ENCODE results near the gene DTNBP1.

The DTNBP1 gene, protein sequence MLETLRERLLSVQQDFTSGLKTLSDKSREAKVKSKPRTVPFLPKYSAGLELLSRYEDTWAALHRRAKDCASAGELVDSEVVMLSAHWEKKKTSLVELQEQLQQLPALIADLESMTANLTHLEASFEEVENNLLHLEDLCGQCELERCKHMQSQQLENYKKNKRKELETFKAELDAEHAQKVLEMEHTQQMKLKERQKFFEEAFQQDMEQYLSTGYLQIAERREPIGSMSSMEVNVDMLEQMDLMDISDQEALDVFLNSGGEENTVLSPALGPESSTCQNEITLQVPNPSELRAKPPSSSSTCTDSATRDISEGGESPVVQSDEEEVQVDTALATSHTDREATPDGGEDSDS

DNA sequence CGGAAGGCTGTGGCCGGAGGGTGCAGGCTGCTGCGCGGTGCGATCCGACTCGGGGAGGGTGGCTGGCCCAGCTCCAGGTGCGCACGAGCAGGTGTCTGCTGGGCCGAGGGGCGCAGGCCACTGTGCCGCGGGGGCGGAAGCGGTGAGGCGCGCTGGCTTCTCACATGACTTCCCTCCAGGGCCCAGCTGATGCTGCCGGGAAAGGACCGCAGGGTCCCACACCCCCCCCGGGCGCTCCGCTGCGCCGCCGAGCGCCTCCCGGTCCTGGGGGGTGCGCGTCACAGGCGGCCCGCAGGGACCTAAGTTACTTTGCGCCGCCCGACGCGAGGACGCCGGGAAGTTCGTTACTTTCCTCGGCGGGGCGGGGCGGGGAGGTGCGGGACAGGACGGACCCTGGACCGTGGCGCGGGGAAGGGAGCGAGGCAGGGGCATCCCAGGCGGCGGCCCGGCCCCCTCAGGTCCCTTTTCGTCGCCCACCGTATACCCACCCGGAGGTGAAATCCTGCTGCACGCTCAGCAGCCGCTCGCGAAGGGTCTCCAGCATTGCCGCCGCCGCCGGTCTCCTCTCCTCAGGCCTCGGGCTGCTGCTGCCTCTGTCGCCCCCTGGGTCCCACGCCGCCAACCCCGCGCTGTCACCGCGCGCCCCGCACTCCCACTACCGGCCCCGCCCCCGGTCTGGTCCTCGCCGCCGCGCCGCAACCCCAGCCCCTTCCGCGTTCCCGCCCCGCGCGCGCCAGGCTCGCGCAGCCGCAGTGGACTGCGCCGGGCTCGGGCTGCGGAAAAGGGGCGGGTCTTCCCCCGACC is at the start of gene DTNBP1:
DTNBP1 (minus strand) TSS at position 703 of the 804 bp plus-strand sequence; CDS start at position 544, 159 bp downstream.
- DNase-seq: peak; percentile 65

- DNase-seq: no peak
Measured at GRCh38 chr6:15709651-15710269, 46.9 kb upstream of the DTNBP1 start.

DNA sequence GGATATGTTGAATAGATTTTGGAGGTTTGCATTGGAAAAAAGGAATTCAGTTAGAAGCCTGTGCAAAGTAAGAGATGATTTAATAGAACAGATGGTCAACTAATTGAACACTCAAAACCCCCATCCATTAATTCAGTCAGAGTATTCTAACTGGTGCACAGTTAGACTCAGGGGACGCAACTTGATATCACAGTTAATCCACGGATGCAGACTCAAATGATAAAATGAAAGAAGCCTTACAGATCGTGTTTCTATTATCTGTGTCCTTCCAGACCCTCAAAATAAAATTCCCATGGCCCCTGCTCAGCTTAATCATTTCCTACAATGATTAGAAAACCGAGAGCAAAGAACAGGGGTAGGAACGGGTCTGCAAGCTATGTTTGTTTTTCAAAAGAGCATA is 45.4 kb upstream of the DTNBP1 start:
- no peak for DNase-seq

DNA sequence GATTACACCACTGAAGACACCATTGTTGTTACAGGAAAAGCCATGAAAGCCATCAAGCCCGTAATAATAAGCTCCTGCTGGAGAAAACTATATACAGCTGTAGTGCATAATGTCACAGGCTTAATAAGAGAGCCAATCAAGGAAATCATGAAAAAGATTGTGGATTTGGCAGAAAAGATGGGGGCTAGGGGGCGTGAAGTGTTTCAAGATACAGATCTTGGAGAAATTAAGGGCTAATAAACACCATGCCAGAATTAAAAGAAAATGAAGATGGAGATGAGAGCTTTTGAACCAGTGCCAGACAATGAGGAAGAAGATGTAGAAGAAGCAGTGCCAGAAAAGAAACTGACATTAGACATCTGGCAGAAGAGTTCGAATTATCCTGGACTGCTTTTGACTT is 43.2 kb upstream of the DTNBP1 start:
- no peak for DNase-seq

- DNase-seq: no peak
Measured at GRCh38 chr6:15698471-15698870, 35.6 kb upstream of the DTNBP1 start.

- DNase-seq: no peak
Measured at GRCh38 chr6:15697895-15698294, 35.1 kb upstream of the DTNBP1 start.

DNA sequence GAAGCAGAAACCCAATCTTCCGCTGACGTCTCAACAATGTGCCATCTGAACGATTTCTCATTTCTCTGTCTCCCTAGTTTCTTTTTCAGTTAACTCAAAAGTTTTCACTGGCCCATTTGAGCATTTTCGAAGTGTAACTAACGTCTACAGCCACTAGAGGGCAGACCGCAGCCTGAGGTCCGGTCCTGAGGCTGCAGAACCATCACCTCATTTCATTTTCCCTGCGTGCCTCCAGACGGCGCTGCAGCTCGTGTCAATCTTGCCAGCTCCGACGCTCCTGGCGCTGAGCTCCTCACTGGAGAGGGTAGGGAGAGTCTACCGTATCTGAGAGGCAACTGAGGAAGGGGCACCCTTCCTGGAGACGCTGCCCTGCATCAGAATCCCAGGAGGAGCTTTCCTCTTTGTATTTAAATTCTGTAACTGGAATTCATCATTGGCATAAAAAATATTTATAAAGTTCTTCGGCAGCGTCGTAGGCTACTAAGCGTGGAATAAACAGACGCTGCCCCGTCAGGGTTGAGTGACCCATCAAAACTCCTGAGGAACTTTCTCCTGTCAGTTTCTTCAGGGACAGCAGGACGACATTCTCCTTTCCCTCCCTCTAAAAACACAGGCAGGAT is 28.5 kb upstream of the DTNBP1 start:
- peak; percentile 90 for DNase-seq

DNA sequence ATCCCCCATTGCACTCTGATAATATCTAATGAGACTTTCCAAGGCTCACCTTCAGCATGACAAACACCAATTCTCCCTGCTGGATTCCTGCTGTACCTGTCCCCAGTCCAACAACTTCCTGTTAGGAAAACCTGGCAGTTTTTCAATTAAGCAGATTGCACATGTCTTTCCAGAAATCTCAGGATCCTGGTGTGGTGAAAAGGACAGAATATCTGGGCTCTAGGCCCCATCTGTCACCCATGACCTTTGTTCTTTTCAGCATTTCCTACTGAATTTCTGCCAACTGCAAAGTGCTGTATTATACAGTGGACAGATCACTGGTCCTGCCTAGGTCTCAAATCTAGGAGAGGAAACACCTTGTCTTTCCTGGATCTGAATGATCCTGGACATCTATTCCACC is 27.7 kb upstream of the DTNBP1 start:
- DNase-seq: no peak

DNA sequence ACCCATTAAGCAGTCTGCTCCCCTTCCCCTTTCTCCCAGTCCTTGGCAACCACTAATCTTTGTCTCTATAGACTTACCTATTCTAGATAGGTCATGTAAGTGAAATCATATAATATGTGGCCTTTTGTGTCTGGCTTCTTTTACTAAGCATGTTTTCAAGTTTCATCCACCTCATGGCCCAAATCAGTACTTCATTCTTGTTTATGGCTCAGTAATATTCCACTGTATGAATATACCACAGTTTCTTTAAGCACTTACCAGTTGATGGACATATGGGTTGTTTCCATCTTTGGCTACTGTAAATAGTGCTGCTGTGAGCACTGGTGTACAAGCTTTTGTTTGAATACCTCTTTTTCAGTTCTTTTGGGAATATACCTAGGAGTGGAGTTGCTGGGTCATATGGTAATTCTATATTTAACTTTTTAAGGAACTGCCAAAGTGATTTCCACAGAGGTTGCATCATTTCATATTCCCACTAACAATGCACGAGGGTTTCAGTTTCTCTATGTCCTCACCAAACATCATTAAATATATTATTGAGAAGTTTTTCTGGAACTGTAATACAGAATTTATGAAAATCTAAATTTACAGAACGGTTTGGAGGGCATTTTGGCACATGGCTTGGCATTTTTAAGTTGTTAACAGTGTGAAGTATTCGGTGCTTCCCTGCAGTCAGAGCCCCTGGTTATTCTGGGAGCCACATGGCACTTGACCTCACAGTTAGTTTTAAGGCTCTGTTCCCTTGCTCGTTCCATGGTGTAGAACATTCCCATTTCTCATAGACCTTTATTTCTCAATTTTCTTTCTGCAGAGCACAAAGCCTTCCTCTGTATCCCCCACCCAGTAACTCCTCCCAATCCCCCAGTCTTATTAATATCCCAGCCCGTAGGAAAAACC is 27.0 kb upstream of the DTNBP1 start:
- DNase-seq: no peak

GRCh38 chr6:15685619-15686018 is 22.8 kb upstream of the DTNBP1 start:
- DNase-seq: no peak

- DNase-seq: no peak
Measured at GRCh38 chr6:15682965-15683822, 20.4 kb upstream of the DTNBP1 start.

DNA sequence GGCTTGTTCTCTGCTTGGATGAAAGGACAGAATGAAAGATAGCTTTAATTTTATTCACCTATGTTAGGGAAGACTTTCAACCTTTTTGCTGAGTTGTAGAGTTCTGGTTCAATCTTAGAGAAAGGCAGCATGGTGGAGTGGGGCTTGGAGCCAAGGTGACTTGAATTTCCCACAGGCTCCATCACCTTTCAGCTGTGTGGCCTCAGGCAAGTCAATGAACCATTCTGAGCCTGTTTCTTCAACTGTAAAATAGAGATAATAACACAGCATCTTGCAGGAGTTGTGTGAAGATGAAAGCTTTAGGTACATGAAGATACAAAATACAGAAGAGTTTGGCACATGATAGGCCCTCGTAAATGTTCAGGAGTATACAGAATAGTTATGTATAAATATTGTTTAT is 19.1 kb upstream of the DTNBP1 start:
- no peak for DNase-seq

GRCh38 chr6:15678514-15678913 is 15.7 kb upstream of the DTNBP1 start:
- no peak for DNase-seq

DNA sequence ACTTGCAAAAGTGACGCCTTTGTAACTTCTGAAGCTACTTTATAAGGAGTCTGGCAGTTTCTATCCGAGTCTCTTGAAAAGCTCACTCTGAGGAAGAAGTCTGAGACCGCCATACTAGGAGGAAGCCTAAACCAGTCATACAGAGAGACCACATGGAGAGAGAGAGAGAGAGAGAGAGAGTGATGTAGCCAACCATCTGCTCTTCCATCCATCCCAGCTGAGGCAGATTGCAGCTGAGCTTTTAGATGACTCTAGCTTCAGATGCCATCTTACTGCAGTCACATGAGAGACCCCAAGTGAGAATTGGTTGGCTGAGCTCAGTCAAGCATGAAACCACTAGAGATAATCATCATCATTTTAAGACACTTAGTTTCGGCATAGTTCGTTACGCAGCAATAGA is 15.0 kb upstream of the DTNBP1 start:
- DNase-seq: no peak

DNA sequence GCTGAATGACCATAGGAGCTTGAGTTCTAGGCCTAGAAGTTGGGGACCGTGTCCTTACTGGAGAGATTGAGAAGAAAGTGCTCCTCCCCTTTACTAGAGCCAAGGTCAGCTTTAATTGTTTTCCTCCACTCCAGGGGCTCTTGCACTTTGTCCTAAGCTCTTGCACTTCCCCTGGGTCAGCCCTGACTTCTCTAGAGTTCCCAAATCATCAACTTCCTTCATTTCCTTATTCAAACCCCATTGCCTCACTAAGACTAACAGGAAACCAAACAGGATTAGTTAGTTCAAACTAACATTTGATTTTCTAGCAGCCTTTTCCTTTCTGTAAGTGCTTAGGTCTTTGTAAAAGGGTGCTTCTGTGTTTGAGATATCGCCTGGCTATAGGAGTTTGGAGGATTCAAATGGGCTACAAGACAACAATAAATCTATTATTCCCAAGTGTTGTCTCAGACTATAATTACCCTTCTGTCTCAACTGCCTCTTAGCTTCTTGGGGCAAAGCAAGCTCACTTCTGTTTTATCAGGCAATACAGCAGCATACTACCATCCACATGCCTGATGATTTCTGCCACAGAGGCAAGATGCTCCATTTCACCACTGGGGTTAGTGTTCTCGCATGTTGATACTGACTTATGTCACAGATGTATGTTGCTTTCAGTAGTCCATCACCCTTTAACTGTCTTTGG is 12.8 kb upstream of the DTNBP1 start:
- no peak for DNase-seq

DNA sequence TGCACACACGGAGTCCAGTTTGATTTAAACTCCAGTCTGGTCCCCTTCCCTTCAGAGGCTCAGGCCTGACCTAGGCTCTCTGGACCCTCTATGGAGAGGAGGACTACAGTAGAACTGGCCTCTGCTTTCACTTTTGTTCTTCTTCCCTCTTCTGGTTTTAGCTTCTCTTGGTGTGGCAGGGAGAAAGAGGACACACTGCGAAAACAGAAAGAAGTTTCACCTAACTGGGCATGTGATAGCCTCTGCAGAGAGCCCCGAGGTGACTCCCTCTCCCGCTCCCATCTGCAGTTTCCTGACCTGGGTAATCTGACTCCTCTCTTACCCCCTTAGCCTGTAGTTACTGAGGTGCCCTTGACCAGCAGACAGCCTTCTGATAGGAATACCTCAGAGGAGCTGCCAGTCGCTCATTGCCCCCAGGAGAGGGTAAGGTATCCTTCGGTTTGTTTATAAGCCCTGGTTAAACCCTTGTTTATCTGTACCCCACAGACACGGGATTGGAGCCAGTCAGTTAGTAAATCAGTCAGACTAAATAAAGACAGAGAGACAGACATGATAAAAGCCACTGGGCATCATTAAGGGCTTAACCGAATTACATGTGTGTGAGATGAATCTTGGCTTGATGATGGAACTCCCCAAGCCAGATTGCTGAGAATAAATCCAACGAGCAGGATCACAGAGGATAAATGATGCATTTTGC is 12.0 kb upstream of the DTNBP1 start:
- DNase-seq: no peak

- DNase-seq: no peak
Measured at GRCh38 chr6:15673666-15674065, 10.8 kb upstream of the DTNBP1 start.

GRCh38 chr6:15672818-15673217 is 10.0 kb upstream of the DTNBP1 start:
- no peak for DNase-seq

GRCh38 chr6:15672291-15672690 is 9.5 kb upstream of the DTNBP1 start:
- no peak for DNase-seq

- no peak for DNase-seq
Measured at GRCh38 chr6:15668918-15669317, 6.1 kb upstream of the DTNBP1 start.

All from KG1 (cell line).